ENCODE results near the gene NUP88.

The NUP88 gene

DNA sequence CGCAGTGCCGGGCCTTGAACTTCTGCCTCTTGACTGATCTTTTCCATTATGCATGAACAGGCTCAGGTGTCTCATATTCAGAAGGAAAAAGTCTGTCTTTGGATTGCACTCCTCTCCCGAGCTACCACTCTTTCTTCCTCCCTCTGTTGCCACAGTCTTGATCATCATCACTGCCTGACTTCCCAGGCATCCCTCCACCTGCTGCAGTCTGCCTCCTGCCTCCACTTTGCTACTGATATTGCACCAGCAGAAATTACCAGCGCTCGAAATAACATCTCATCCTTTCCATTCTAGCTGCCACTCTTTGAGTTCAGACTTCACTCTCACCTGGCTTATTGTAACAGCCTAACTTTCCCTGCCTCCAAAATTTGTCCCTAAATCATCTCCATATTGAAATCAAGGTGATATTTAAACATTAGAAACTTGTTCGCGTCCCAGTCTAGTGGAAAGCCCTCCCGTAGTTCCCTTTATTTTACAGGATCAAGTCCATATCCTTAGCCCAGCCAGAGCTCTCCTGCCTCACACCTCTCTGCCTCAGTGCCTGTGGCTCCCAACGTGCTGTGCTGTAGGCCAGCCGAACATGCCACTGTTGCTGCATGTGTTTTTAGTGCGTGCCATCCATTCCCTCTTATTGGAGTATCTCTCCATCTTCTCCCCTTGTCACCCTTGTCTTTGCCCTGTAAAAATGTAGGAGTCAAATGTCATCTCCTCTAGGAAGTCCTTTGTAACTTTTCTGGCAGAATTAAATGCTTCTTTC, 39.9 kb downstream of the NUP88 start:
- H3K4me3 ChIP-seq (ENCODE audit: low read depth, low read length) = no peak overlapping the region
- TF ChIP-seq, protein P1, sequence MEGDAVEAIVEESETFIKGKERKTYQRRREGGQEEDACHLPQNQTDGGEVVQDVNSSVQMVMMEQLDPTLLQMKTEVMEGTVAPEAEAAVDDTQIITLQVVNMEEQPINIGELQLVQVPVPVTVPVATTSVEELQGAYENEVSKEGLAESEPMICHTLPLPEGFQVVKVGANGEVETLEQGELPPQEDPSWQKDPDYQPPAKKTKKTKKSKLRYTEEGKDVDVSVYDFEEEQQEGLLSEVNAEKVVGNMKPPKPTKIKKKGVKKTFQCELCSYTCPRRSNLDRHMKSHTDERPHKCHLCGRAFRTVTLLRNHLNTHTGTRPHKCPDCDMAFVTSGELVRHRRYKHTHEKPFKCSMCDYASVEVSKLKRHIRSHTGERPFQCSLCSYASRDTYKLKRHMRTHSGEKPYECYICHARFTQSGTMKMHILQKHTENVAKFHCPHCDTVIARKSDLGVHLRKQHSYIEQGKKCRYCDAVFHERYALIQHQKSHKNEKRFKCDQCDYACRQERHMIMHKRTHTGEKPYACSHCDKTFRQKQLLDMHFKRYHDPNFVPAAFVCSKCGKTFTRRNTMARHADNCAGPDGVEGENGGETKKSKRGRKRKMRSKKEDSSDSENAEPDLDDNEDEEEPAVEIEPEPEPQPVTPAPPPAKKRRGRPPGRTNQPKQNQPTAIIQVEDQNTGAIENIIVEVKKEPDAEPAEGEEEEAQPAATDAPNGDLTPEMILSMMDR (IDR thresholded peaks at IDR 0.05; ENCODE audit: control insufficient read depth, extremely low read depth, insufficient read depth) = no peak
- DNase-seq (ENCODE audit: low read depth) = no peak

DNA sequence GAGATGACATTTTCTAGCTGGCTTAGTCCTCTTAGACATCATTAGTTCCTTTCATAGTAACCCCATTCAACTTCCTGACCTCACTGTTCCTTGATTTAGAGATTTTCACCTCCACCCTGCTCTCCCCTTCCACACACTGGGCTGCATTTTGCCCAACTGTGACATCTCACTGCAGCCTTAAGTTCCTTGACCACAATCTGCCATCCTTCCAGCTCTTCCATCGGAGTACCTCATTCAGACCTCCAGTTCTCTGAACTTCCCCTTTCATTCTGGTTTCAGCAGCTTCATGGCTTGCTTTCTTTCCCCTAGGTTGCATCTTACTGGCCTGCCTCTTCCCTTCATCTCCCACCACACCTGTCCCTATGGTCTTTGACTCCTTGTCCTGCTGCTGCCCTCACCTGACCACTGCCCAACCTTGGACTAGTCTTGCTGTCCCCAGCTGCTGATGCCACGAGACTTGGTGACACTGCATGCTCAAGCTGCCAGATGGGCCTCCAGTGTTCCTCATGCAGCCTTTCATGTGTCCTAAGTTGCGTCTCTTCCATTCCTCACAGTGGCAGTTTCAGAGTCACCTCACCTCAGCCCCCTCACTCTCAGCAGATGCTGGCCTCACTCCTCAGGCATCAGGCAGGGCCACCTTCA, 40.8 kb downstream of the NUP88 start:
- TF ChIP-seq, protein P1 (IDR thresholded peaks at IDR 0.05; ENCODE audit: control insufficient read depth, extremely low read depth, insufficient read depth) = no peak
- DNase-seq (ENCODE audit: low read depth) = no peak
- no peak overlapping the region for H3K4me3 ChIP-seq (ENCODE audit: low read depth, low read length)

DNA sequence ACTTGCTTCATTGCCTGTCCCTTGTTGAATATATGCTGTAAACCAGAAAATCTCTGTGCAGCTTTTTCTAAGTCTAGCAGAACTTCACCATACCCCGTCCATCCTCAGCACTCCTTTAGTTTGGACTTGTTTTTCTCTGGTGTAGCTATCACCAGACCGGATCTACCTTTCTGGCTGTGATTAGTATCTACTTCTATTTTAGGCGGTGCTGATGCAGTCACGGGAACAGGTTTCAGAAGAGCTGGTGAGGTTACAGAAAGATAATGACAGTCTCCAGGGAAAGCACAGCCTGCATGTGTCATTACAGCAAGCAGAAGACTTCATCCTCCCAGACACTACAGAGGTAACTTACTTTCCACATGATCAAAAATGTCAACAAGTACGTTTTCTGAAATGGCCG, 46.4 kb downstream of the NUP88 start:
- no peak for DNase-seq (ENCODE audit: low read depth)

DNA sequence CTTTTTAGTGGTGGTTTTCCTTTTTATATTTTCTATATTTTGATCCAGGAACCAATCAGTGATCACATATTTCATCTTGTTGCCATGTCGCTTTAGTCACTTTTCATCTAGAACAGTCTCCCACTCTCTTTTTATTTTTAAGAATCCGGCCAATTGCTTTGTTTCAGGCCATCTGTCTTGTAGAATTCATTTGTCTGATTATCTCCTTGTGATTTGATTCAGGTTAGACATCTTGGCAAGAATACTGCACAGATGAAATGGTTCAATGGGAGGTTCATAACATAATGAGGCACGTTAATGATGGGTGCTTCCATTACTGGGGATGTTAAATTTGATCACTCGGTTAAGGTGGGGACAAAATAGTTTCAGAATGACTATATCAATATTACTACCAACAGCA, 49.1 kb downstream of the NUP88 start:
- H3K4me3 ChIP-seq (ENCODE audit: low read depth, low read length) = no peak overlapping the region
- DNase-seq (ENCODE audit: low read depth) = no peak
- TF ChIP-seq, protein P1 (IDR thresholded peaks at IDR 0.05; ENCODE audit: control insufficient read depth, extremely low read depth, insufficient read depth) = no peak

More for the DNA sequence above, 46.4 kb downstream of the NUP88 start:
- TF ChIP-seq, protein P1 (IDR thresholded peaks at IDR 0.05; ENCODE audit: control insufficient read depth, extremely low read depth, insufficient read depth) = no peak
- H3K4me3 ChIP-seq (ENCODE audit: low read depth, low read length) = no peak overlapping the region

DNA sequence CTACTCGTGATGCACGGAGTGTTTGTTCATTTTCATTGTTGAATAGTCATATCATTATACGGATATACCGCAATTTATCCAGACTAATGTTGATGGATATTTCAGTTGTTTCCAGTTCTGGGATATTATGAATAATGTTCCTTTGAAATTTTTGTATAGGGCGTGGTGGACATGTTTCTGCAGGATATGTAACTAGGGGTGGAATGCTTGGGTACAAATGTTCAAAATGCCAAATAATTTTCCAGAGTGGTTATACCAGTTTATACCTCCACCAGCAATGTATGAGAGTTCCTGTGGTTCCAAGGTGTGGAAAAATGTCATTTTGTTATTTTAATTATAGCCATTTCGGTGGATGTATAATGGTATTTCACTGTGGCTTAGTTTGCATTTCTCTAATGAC, 53.6 kb downstream of the NUP88 start:
- H3K4me3 ChIP-seq (ENCODE audit: low read depth, low read length) = no peak overlapping the region
- no peak for DNase-seq (ENCODE audit: low read depth)
- TF ChIP-seq, protein P1 (IDR thresholded peaks at IDR 0.05; ENCODE audit: control insufficient read depth, extremely low read depth, insufficient read depth) = no peak

DNA sequence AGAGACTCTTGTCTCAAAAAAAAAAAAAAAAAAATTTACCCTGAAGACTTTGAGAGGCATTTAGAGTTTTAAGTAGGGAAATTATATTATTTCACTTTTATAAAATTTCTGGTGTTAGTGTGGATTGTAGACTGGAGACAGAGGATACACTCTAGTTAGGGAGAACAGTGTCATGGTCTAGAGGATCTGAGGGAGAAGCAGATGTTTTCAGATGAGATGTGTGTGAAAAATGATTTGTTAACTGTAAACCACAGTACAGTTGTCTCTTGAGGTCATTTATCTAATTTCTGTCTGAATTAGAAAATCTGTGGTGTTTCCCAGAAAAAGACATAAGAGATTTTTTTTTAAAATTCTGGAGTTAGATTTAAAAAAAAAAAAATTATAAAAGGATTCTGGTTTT, 54.8 kb downstream of the NUP88 start:
- TF ChIP-seq, protein P1 (IDR thresholded peaks at IDR 0.05; ENCODE audit: control insufficient read depth, extremely low read depth, insufficient read depth) = no peak
- H3K4me3 ChIP-seq (ENCODE audit: low read depth, low read length) = no peak overlapping the region
- no peak for DNase-seq (ENCODE audit: low read depth)

Measured in LNCaP clone FGC (cell line).